Measurements from ENCODE around the gene TMEM184C. TPM values are rescaled to one million over a fixed set of nuclear protein-coding genes. Genes with fewer than 3 reads are reported as not detected.

TMEM184C gene
- total RNA-seq, 1 experiment from 2014 or later: 43.7 TPM

DNA sequence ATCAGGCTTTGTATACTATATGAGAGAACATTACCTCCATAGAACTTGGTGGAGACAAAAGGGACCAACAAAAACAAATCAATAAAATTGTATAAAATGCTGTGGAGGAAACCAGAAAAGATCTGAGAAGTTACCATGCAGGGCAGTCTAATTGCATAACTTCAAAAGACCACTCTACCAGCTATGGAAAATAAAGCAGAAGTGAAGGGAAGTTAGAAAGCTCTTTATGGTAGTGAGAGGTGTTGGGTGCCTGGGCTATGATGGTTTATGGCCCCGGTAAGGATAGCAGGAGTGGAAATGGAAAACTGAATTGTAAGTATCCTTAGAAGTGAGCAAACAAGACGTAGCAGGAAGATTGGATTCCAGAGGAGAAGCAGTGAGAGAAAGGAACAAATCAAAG lies 3.1 kb downstream of the TMEM184C start (continued):
- TF ChIP-seq, protein P1, sequence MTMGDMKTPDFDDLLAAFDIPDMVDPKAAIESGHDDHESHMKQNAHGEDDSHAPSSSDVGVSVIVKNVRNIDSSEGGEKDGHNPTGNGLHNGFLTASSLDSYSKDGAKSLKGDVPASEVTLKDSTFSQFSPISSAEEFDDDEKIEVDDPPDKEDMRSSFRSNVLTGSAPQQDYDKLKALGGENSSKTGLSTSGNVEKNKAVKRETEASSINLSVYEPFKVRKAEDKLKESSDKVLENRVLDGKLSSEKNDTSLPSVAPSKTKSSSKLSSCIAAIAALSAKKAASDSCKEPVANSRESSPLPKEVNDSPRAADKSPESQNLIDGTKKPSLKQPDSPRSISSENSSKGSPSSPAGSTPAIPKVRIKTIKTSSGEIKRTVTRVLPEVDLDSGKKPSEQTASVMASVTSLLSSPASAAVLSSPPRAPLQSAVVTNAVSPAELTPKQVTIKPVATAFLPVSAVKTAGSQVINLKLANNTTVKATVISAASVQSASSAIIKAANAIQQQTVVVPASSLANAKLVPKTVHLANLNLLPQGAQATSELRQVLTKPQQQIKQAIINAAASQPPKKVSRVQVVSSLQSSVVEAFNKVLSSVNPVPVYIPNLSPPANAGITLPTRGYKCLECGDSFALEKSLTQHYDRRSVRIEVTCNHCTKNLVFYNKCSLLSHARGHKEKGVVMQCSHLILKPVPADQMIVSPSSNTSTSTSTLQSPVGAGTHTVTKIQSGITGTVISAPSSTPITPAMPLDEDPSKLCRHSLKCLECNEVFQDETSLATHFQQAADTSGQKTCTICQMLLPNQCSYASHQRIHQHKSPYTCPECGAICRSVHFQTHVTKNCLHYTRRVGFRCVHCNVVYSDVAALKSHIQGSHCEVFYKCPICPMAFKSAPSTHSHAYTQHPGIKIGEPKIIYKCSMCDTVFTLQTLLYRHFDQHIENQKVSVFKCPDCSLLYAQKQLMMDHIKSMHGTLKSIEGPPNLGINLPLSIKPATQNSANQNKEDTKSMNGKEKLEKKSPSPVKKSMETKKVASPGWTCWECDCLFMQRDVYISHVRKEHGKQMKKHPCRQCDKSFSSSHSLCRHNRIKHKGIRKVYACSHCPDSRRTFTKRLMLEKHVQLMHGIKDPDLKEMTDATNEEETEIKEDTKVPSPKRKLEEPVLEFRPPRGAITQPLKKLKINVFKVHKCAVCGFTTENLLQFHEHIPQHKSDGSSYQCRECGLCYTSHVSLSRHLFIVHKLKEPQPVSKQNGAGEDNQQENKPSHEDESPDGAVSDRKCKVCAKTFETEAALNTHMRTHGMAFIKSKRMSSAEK (CRISPR knock-in tag; IDR thresholded peaks at IDR 0.05; ENCODE audit: borderline replicate concordance): no peak
- TF ChIP-seq IRF2 (CRISPR knock-in tag; IDR thresholded peaks at IDR 0.05; ENCODE audit: borderline replicate concordance, low read depth): no peak
- no peak for TF ChIP-seq PRRX2 (CRISPR knock-in tag; IDR thresholded peaks at IDR 0.05)
- TF ChIP-seq ETV6 (CRISPR knock-in tag; IDR thresholded peaks at IDR 0.05): no peak
- no peak for TF ChIP-seq ZNF219 (CRISPR knock-in tag; IDR thresholded peaks at IDR 0.05; ENCODE audit: borderline replicate concordance)
- no peak for TF ChIP-seq ZNF232 (CRISPR knock-in tag; IDR thresholded peaks at IDR 0.05)

DNA sequence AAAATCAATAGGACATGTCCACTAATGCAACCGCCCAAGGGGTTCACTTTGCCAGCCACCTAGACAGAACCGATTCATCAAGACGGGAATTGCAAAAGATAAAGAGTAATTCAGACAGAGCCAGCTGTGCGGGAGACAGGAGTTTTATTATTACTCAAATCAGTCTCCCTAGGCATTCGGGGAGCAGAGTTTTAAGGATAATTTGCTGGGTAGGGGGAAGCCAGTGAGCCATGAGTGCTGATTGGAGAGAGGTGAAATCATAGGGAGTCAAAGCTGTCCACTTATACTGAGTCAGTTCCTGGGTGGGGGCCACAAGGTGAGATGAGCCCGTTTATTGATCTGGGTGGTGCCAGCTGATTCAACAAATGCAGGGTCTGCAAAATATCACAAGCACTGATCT lies 8.5 kb downstream of the TMEM184C start:
- peak; percentile 51 for ATAC-seq
- DNase-seq (ENCODE audit: low spot score): no peak
- Mint-ChIP-seq H3K36me3 (peaks cover 41% of the 10 kb centered on the region), H3K4me1 (peaks cover 50% of the 10 kb centered on the region), H3K9me3 (no peaks in the 10 kb centered on the region), H3K27ac (peak overlapping the region; percentile 62), H3K4me3 (no peak overlapping the region), H3K27me3 (ENCODE audit: low read depth) (no peaks in the 10 kb centered on the region)
- ChIA-PET POLR2A (interaction anchor here (0.9 kb wide), 1 partner anchor 8 kb away, joined by 4 read pairs; the partner anchor contains the start of gene TMEM184C), CTCF (interaction anchor here (0.7 to 1.8 kb wide), 2 partner anchors 241 kb away, joined by 4 to 9 read pairs; no protein-coding TSS in a partner anchor)
- no peak for TF ChIP-seq SMAD3 (CRISPR knock-in tag; IDR thresholded peaks at IDR 0.05; ENCODE audit: borderline replicate concordance)
- TF ChIP-seq, protein P2, sequence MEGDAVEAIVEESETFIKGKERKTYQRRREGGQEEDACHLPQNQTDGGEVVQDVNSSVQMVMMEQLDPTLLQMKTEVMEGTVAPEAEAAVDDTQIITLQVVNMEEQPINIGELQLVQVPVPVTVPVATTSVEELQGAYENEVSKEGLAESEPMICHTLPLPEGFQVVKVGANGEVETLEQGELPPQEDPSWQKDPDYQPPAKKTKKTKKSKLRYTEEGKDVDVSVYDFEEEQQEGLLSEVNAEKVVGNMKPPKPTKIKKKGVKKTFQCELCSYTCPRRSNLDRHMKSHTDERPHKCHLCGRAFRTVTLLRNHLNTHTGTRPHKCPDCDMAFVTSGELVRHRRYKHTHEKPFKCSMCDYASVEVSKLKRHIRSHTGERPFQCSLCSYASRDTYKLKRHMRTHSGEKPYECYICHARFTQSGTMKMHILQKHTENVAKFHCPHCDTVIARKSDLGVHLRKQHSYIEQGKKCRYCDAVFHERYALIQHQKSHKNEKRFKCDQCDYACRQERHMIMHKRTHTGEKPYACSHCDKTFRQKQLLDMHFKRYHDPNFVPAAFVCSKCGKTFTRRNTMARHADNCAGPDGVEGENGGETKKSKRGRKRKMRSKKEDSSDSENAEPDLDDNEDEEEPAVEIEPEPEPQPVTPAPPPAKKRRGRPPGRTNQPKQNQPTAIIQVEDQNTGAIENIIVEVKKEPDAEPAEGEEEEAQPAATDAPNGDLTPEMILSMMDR (IDR thresholded peaks at IDR 0.05): no peak
- no peak for TF ChIP-seq ZNF138 (CRISPR knock-in tag; conservative IDR thresholded peaks at IDR 0.05)
- no peak for TF ChIP-seq NR1H2 (CRISPR knock-in tag; IDR thresholded peaks at IDR 0.05)
- no peak for TF ChIP-seq ZNF263 (CRISPR knock-in tag; IDR thresholded peaks at IDR 0.05; ENCODE audit: low read depth)
- no peak for TF ChIP-seq TCF7 (CRISPR knock-in tag; IDR thresholded peaks at IDR 0.05; ENCODE audit: low read depth)
- TF ChIP-seq, protein P3, sequence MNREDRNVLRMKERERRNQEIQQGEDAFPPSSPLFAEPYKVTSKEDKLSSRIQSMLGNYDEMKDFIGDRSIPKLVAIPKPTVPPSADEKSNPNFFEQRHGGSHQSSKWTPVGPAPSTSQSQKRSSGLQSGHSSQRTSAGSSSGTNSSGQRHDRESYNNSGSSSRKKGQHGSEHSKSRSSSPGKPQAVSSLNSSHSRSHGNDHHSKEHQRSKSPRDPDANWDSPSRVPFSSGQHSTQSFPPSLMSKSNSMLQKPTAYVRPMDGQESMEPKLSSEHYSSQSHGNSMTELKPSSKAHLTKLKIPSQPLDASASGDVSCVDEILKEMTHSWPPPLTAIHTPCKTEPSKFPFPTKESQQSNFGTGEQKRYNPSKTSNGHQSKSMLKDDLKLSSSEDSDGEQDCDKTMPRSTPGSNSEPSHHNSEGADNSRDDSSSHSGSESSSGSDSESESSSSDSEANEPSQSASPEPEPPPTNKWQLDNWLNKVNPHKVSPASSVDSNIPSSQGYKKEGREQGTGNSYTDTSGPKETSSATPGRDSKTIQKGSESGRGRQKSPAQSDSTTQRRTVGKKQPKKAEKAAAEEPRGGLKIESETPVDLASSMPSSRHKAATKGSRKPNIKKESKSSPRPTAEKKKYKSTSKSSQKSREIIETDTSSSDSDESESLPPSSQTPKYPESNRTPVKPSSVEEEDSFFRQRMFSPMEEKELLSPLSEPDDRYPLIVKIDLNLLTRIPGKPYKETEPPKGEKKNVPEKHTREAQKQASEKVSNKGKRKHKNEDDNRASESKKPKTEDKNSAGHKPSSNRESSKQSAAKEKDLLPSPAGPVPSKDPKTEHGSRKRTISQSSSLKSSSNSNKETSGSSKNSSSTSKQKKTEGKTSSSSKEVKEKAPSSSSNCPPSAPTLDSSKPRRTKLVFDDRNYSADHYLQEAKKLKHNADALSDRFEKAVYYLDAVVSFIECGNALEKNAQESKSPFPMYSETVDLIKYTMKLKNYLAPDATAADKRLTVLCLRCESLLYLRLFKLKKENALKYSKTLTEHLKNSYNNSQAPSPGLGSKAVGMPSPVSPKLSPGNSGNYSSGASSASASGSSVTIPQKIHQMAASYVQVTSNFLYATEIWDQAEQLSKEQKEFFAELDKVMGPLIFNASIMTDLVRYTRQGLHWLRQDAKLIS (CRISPR knock-in tag; IDR thresholded peaks at IDR 0.05; ENCODE audit: borderline replicate concordance): no peak
- TF ChIP-seq, protein P4, sequence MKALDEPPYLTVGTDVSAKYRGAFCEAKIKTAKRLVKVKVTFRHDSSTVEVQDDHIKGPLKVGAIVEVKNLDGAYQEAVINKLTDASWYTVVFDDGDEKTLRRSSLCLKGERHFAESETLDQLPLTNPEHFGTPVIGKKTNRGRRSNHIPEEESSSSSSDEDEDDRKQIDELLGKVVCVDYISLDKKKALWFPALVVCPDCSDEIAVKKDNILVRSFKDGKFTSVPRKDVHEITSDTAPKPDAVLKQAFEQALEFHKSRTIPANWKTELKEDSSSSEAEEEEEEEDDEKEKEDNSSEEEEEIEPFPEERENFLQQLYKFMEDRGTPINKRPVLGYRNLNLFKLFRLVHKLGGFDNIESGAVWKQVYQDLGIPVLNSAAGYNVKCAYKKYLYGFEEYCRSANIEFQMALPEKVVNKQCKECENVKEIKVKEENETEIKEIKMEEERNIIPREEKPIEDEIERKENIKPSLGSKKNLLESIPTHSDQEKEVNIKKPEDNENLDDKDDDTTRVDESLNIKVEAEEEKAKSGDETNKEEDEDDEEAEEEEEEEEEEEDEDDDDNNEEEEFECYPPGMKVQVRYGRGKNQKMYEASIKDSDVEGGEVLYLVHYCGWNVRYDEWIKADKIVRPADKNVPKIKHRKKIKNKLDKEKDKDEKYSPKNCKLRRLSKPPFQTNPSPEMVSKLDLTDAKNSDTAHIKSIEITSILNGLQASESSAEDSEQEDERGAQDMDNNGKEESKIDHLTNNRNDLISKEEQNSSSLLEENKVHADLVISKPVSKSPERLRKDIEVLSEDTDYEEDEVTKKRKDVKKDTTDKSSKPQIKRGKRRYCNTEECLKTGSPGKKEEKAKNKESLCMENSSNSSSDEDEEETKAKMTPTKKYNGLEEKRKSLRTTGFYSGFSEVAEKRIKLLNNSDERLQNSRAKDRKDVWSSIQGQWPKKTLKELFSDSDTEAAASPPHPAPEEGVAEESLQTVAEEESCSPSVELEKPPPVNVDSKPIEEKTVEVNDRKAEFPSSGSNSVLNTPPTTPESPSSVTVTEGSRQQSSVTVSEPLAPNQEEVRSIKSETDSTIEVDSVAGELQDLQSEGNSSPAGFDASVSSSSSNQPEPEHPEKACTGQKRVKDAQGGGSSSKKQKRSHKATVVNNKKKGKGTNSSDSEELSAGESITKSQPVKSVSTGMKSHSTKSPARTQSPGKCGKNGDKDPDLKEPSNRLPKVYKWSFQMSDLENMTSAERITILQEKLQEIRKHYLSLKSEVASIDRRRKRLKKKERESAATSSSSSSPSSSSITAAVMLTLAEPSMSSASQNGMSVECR (CRISPR knock-in tag; IDR thresholded peaks at IDR 0.05; ENCODE audit: borderline replicate concordance): no peak
- TF ChIP-seq RORB (CRISPR knock-in tag; IDR thresholded peaks at IDR 0.05): no peak
- no peak for TF ChIP-seq GTF2I (CRISPR knock-in tag; conservative IDR thresholded peaks at IDR 0.05)

All from WTC11 (cell line).